SK-N-SH treated with all-trans-retinoic acid at 6 μM for 48 hours (cell line): Measurements from ENCODE around the gene GUK1.

ENCODE experiments used
- ATAC-seq: fragments of 200-7000 bp; cut with Tn5 transposase; 3 replicates; pipeline ENCODE4 v1.9.1; 2020; ENCODE audit warnings: mild to moderate bottlenecking, moderate library complexity
- ARNTL ChIP-seq: fragments of 450-650 bp; formaldehyde crosslinking; IDR thresholded peaks from 2 replicates; pipeline ENCODE4 v1.5.0; 2020; ENCODE audit warnings: low read depth, mild to moderate bottlenecking, moderate library complexity, borderline replicate concordance
- BACH2 ChIP-seq: fragments of 250-450 bp; sonication (Bioruptor Pico); IDR thresholded peaks from 2 replicates; pipeline ENCODE4 v1.9.0; 2021; ENCODE audit warnings: mild to moderate bottlenecking, borderline replicate concordance
- CREB5 ChIP-seq: fragments of 250-450 bp; sonication (Bioruptor Pico); IDR thresholded peaks from 2 replicates; pipeline ENCODE4 v1.5.1; 2020; ENCODE audit warnings: low read depth, mild to moderate bottlenecking, moderate library complexity
- CSDC2 ChIP-seq: fragments of 250-450 bp; sonication (Bioruptor Pico); IDR thresholded peaks from 2 replicates; pipeline ENCODE4 v1.5.0; 2020; ENCODE audit warnings: mild to moderate bottlenecking, moderate library complexity
- CSRNP3 ChIP-seq: fragments of 250-450 bp; sonication (Bioruptor Pico); IDR thresholded peaks from 2 replicates; pipeline ENCODE4 v1.5.1; 2021; ENCODE audit warnings: mild to moderate bottlenecking, moderate library complexity
- ESRRG ChIP-seq: fragments of 250-450 bp; sonication (Bioruptor Pico); IDR thresholded peaks from 2 replicates; pipeline ENCODE4 v1.6.1; 2021; ENCODE audit warnings: mild to moderate bottlenecking
- GLIS3 ChIP-seq: fragments of 250-450 bp; sonication (Bioruptor Pico); IDR thresholded peaks from 2 replicates; pipeline ENCODE4 v1.5.0; 2020; ENCODE audit warnings: mild to moderate bottlenecking, moderate library complexity
- ISL1 ChIP-seq: fragments of 250-450 bp; sonication (Bioruptor Pico); IDR thresholded peaks from 2 replicates; pipeline ENCODE4 v2.1.2; 2022; ENCODE audit warnings: mild to moderate bottlenecking, moderate library complexity
- OSR1 ChIP-seq: fragments of 250-450 bp; sonication (Bioruptor Pico); IDR thresholded peaks from 2 replicates; pipeline ENCODE4 v1.8.0; 2022; ENCODE audit warnings: moderate library complexity, mild to moderate bottlenecking, inconsistent platforms
- POU6F1 ChIP-seq: fragments of 250-450 bp; sonication (Bioruptor Pico); IDR thresholded peaks from 2 replicates; pipeline ENCODE4 v1.8.0; 2021; ENCODE audit warnings: low read depth, mild to moderate bottlenecking, moderate library complexity, borderline replicate concordance
- PPARA ChIP-seq: fragments of 250-450 bp; sonication (Bioruptor Pico); IDR thresholded peaks from 2 replicates; pipeline ENCODE4 v1.5.0; 2020; ENCODE audit warnings: mild to moderate bottlenecking, borderline replicate concordance
- RARB ChIP-seq: fragments of 250-450 bp; sonication (Bioruptor Pico); IDR thresholded peaks from 2 replicates; pipeline ENCODE4 v1.8.0; 2021; ENCODE audit warnings: mild to moderate bottlenecking, moderate library complexity
- SNAI2 ChIP-seq: fragments of 250-450 bp; sonication (Bioruptor Pico); IDR thresholded peaks from 2 replicates; pipeline ENCODE4 v1.5.0; 2020; ENCODE audit warnings: mild to moderate bottlenecking, moderate library complexity
- TCF4 ChIP-seq: fragments of 250-450 bp; sonication (Bioruptor Pico); IDR thresholded peaks from 2 replicates; pipeline ENCODE4 v1.8.0; 2021; ENCODE audit warnings: mild to moderate bottlenecking, moderate library complexity, borderline replicate concordance
- TSHZ2 ChIP-seq: fragments of 250-450 bp; sonication (Bioruptor Pico); IDR thresholded peaks from 2 replicates; pipeline ENCODE4 v1.5.0; 2020; ENCODE audit warnings: mild to moderate bottlenecking, moderate library complexity
- ZC3H10 ChIP-seq: fragments of 250-450 bp; sonication (Bioruptor Pico); IDR thresholded peaks from 2 replicates; pipeline ENCODE4 v1.5.1; 2021; ENCODE audit warnings: mild to moderate bottlenecking, moderate library complexity
- ZFP3 ChIP-seq: fragments of 250-450 bp; sonication (Bioruptor Pico); IDR thresholded peaks from 2 replicates; pipeline ENCODE4 v1.5.0; 2020; ENCODE audit warnings: mild to moderate bottlenecking, moderate library complexity
- ZNF565 ChIP-seq: fragments of 450-650 bp; formaldehyde crosslinking; conservative IDR thresholded peaks from 2 replicates; pipeline ENCODE4 v1.5.0; 2020; ENCODE audit warnings: low read depth, mild to moderate bottlenecking, moderate library complexity
- ZNF70 ChIP-seq: fragments of 450-650 bp; formaldehyde crosslinking; IDR thresholded peaks from 2 replicates; pipeline ENCODE4 v1.5.0; 2020; ENCODE audit warnings: mild to moderate bottlenecking, moderate library complexity
- ZNF8 ChIP-seq: fragments of 450-650 bp; formaldehyde crosslinking; IDR thresholded peaks from 2 replicates; pipeline ENCODE4 v1.5.0; 2020; ENCODE audit warnings: mild to moderate bottlenecking, moderate library complexity

Gene GUK1

GRCh38 chr1:228142155-228142691 is 2.1 kb downstream of the GUK1 start:
- no peak for ATAC-seq
- TF ChIP-seq CSDC2 (CRISPR knock-in tag): no peak
- TF ChIP-seq ISL1: no peak
- no peak for TF ChIP-seq ZNF70 (CRISPR knock-in tag)
- no peak for TF ChIP-seq ZNF565
- no peak for TF ChIP-seq BACH2 (CRISPR knock-in tag)
- TF ChIP-seq OSR1 (CRISPR knock-in tag): no peak
- no peak for TF ChIP-seq SNAI2 (CRISPR knock-in tag)
- TF ChIP-seq, all 23 proteins: peak for 0

- ATAC-seq: no peak
- TF ChIP-seq CSRNP3 (no peak), CREB5 (CRISPR knock-in tag) (no peak), BACH2 (CRISPR knock-in tag) (no peak), PPARA (CRISPR knock-in tag) (no peak)
These were observed 2.6 kb downstream of the GUK1 start for GRCh38 chr1:228142701-228143136.

GRCh38 chr1:228143480-228144192 is 3.6 kb downstream of the GUK1 start:
- ATAC-seq: no peak

GRCh38 chr1:228144193-228144992 is 4.3 kb downstream of the GUK1 start:
- TF ChIP-seq PPARA (CRISPR knock-in tag): no peak
- TF ChIP-seq RARB (CRISPR knock-in tag): no peak
- TF ChIP-seq ZC3H10 (CRISPR knock-in tag): no peak
- no peak for TF ChIP-seq ISL1
- TF ChIP-seq TCF4 (CRISPR knock-in tag): no peak
- TF ChIP-seq ZNF70 (CRISPR knock-in tag): no peak
- no peak for TF ChIP-seq SNAI2 (CRISPR knock-in tag)
- TF ChIP-seq CSDC2 (CRISPR knock-in tag): no peak
- TF ChIP-seq GLIS3 (CRISPR knock-in tag): no peak
- TF ChIP-seq ZFP3: no peak
- no peak for TF ChIP-seq ZNF565
- no peak for TF ChIP-seq TSHZ2 (CRISPR knock-in tag)
- no peak for TF ChIP-seq OSR1 (CRISPR knock-in tag)
- TF ChIP-seq POU6F1 (CRISPR knock-in tag): no peak
- no peak for TF ChIP-seq ZNF8
- TF ChIP-seq CSRNP3: no peak
- TF ChIP-seq ESRRG (CRISPR knock-in tag): no peak
- no peak for TF ChIP-seq ARNTL (CRISPR knock-in tag)
- TF ChIP-seq BACH2 (CRISPR knock-in tag): no peak
- TF ChIP-seq CREB5 (CRISPR knock-in tag): no peak
- no peak for ATAC-seq

More at GRCh38 chr1:228143480-228144192, 3.6 kb downstream of the GUK1 start:
- no peak for TF ChIP-seq TCF4 (CRISPR knock-in tag)
- no peak for TF ChIP-seq CSDC2 (CRISPR knock-in tag)
- no peak for TF ChIP-seq ZC3H10 (CRISPR knock-in tag)
